ENCODE measurements around the gene C5orf52.

The C5orf52 gene

GRCh38 chr5:157703736-157704135 is 32.4 kb downstream of the C5orf52 start:
- no peak for DNase-seq (ENCODE audit: extremely low read depth, low read depth)
- no peak for TF ChIP-seq CTCF (IDR thresholded peaks at IDR 0.05; ENCODE audit: low read depth, low read length)

DNA sequence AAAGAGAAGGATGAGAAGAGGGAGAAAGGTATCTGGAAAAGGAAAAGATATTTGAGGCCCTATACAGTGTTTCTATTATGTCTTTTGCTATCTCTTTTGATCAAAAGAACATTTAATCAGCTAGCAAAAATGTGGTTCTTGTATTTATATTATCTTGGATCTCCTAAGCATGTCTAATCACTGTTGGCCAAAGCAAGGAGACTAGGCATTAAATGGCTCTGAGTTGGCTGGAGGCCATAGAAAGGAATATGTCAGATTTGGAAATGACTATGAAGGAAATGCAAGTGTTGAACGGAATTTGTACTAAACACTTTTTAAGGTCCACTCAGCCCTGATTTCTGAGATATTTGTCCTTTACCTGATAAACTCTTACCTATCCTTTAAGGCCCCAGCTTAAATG is 37.5 kb downstream of the C5orf52 start:
- no peak for TF ChIP-seq CTCF (IDR thresholded peaks at IDR 0.05; ENCODE audit: low read depth, low read length)
- DNase-seq (ENCODE audit: extremely low read depth, low read depth), result no peak

DNA sequence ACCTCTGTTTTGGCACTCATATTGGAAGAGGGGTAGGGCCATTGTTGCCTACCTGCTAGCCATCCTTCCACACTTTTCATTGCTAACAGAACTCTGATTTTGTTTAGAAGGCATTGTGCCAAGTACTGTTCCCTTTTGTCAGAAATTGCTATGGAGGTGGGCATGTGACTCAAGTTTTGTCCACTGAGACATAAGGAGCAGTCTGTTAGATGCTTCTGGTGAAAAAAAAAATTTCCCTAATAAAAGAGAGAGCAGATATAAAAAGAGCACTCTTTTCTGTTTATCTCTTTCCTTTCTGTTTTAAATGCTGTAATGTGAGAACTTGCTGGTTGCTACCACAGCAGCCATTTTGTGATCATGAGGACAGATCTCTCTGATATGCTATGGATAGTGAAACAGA is 38.0 kb downstream of the C5orf52 start:
- no peak for DNase-seq (ENCODE audit: extremely low read depth, low read depth)
- no peak for TF ChIP-seq CTCF (IDR thresholded peaks at IDR 0.05; ENCODE audit: low read depth, low read length)

DNA sequence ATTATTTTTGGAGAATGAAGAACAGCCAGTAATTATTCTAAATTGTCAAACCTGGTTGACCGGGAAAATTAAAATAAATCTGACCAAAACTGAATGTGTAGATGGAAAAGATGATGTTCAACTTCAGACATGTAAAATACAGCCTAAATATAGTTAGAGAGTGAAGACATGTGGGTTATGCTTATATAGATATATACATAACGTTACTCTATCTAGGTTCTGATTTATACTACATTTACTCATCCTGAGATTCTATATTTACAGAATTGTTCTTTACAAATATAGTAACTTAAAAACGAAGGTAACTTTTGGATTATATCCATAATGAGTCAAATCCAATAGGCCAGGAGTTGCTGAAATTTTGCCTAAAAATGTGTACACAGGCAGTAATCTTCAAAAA is 39.1 kb downstream of the C5orf52 start:
- no peak for DNase-seq (ENCODE audit: extremely low read depth, low read depth)
- TF ChIP-seq CTCF (IDR thresholded peaks at IDR 0.05; ENCODE audit: low read depth, low read length), result no peak

DNA sequence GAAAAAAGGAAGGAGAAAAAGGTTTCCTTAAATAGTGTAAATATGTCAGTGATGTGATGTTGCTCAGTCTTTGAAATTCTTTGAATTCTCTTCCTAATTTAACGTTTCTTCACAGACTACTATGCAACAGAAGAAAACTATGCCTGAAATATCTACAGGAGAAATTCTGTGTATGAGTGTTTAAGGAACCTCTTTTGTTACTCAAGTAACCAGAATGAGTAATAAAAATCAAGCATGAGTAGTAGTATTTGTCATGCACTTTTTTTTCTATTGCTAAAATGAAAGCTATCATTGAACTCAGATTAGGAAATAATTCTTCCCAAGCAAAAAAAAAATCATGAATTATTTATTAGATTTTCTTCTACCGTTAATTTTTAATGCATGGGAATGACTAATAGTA is 39.5 kb downstream of the C5orf52 start:
- peak; percentile 15 for DNase-seq (ENCODE audit: extremely low read depth, low read depth)
- TF ChIP-seq CTCF (IDR thresholded peaks at IDR 0.05; ENCODE audit: low read depth, low read length), result no peak

DNA sequence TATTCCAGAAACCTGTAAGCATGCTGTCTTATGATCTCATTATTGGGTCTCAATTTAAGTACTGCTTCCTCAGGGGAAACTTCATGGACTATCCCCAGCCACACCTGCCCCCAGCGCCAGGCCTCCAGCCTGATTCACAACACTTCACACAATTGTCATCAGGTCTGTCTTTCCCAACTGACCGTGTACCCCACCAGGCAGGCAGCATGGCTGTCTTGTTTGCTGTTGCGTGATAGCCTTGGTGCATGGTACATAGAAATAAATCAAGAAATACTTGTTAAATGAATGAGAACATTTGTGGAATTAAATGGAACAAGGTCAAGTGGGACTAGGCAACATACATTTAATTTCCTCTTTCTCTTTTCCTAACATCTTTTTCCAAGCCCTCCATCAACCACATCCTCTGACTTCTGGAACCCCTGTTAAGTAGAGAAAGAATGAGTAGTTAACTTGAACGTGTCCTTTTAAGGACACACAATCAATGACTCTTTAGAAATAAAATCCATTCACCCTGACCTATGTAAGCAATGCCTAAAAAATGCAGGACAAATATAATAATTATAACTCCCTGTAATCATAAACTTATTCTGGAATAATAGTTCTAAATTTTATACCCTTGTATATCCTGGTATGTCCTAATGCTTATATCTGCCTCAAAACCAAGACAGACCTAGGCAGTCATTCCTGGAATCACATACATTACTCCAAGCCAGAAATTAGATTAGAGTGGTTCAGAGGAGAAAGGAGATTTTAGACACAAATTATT is 42.7 kb downstream of the C5orf52 start:
- TF ChIP-seq CTCF (IDR thresholded peaks at IDR 0.05; ENCODE audit: low read depth, low read length), result no peak

GRCh38 chr5:157714596-157714864 is 43.2 kb downstream of the C5orf52 start:
- TF ChIP-seq CTCF (IDR thresholded peaks at IDR 0.05; ENCODE audit: low read depth, low read length), result no peak
- no peak for DNase-seq (ENCODE audit: extremely low read depth, low read depth)

More for the DNA sequence above, 42.7 kb downstream of the C5orf52 start:
- no peak for DNase-seq (ENCODE audit: extremely low read depth, low read depth)

Measured in AG09319 (cell line).